Measurements from ENCODE around the gene THAP3. TPM values are rescaled to one million over a fixed set of nuclear protein-coding genes. Genes with fewer than 3 reads are reported as not detected.

THAP3 gene
- total and polyA plus RNA-seq, 2 of the 4 experiments (the other 2 are of a cell fraction), result 14.2 to 14.9 TPM

GRCh38 chr1:6603238-6603914 is 21.3 kb upstream of the THAP3 start:
- Histone ChIP-seq H3K18ac (ENCODE audit: low read depth, low read length) (peak overlapping the region; percentile 81), H3K4me1 (ENCODE audit: control insufficient read depth, insufficient read depth, low read length) (peaks cover 14% of the 10 kb centered on the region), H2BK15ac (ENCODE audit: low read depth, low read length) (peak overlapping the region; percentile 89), H4K8ac (ENCODE audit: low read depth in 2 of 2, low read length in 2 of 2) (peak overlapping the region; percentile 98), H2BK120ac (ENCODE audit: low read depth, low read length) (peak overlapping the region; percentile 95), H2AK9ac (replicated peaks; ENCODE audit: low read depth, low read length, poor library complexity) (peak overlapping the region; percentile 88), H4K91ac (ENCODE audit: insufficient read depth, low read depth, low read length) (peak overlapping the region; percentile 96), H3K36me3 (ENCODE audit: control insufficient read depth, insufficient read depth, low read length) (peaks cover 6% of the 10 kb centered on the region; the same call in 1 of the 2 replicates), H2BK20ac (ENCODE audit: low read depth, low read length) (peak overlapping the region; percentile 80), H3K14ac (replicated peaks; ENCODE audit: low read depth, low read length) (peak overlapping the region; percentile 95), H2AK5ac (ENCODE audit: low read depth, low read length) (peak overlapping the region; percentile 79), H3K9ac (ENCODE audit: low read depth, low read length) (peak overlapping the region; percentile 81), H3K9me1 (ENCODE audit: insufficient read depth, low read length) (peaks cover 13% of the 10 kb centered on the region), H2AFZ (replicated peaks; ENCODE audit: low read length, poor library complexity) (peak overlapping the region; percentile 96), H3K4me3 (ENCODE audit: insufficient read depth, low read depth, low read length) (peak overlapping the region; percentile 49), H4K5ac (ENCODE audit: low read depth, low read length) (peak overlapping the region; percentile 96), H3K56ac (ENCODE audit: extremely low read depth, insufficient read depth, low read length) (peak overlapping the region; percentile 94), H3K23ac (ENCODE audit: low read depth, low read length) (peak overlapping the region; percentile 84), H2BK5ac (ENCODE audit: low read depth, low read length, poor library complexity, severe bottlenecking) (peak overlapping the region; percentile 96), H4K20me1 (ENCODE audit: insufficient read depth, low read length) (peaks cover 38% of the 10 kb centered on the region), H3K27ac (ENCODE audit: insufficient read depth, low read length) (peak overlapping the region; percentile 95), H3K4me2 (ENCODE audit: low read depth, low read length) (peak overlapping the region; percentile 75), H3K79me1 (ENCODE audit: low read depth in 1 of 2, low read length in 2 of 2) (peaks cover 0 to 39% of the 10 kb centered on the region in 2 experiments; a peak in 2 of 4 replicates), H3K9me3 (ENCODE audit: control insufficient read depth, insufficient read depth, low read length) (no peaks in the 10 kb centered on the region), H3K27me3 (ENCODE audit: control insufficient read depth, insufficient read depth, low read length) (no peaks in the 10 kb centered on the region), H3K4ac (ENCODE audit: low read depth, low read length) (peak overlapping the region; percentile 85)
- peak; percentile 12; the same call in 1 of the 2 replicates for TF ChIP-seq MAZ (IDR thresholded peaks at IDR 0.05; ENCODE audit: borderline replicate concordance, low read depth, low read length)
- no peak for TF ChIP-seq RFX5 (IDR thresholded peaks at IDR 0.05; ENCODE audit: low read depth, low read length)
- peak; percentile 80 for TF ChIP-seq POLR2A (IDR thresholded peaks at IDR 0.05; ENCODE audit: low read depth, low read length)
- no peak for TF ChIP-seq CTCF (conservative IDR thresholded peaks at IDR 0.05; ENCODE audit: low read depth, low read length)
- WGBS, 2 experiments (ENCODE audit: extremely low coverage in 2 of 2, insufficient read length in 1 of 2), result 1% methylated on average over 17 of the region's 36 CpGs; no CpG with 5 or more reads in 1 of the 2 experiments
- POLR2A ChIA-PET (ENCODE audit: unreplicated experiment), result no interaction called here
- in situ Hi-C loops (cut with MboI; ENCODE audit: low sequenced_read_pairs) (no loop called here), dilution Hi-C loops (cut with HindIII; ENCODE audit: low sequenced_read_pairs, unreplicated experiment) (no loop called here), intact Hi-C loops (cut with micrococcal nuclease) (no loop called here)
- peak; percentile 12 for ATAC-seq (ENCODE audit: low read depth)
- CTCF ChIA-PET, result interaction anchor here (0.7 kb wide), 1 partner anchor 22 kb away, joined by 5 read pairs; no protein-coding TSS in a partner anchor
- peak; percentile 79 for DNase-seq
- no TSS peak for BruUV-seq (replicated peaks)
